ENCODE results near the gene EXOC7. TPM values are rescaled to one million over a fixed set of nuclear protein-coding genes. Genes with fewer than 3 reads are reported as not detected.

Gene EXOC7
- total RNA-seq, 1 experiment from 2014 or later, result 126 TPM

GRCh38 chr17:76080768-76081287, 22.8 kb downstream of the EXOC7 start (continued):
- TF ChIP-seq PREB (CRISPR knock-in tag; IDR thresholded peaks at IDR 0.05; ENCODE audit: borderline replicate concordance) (no peak), FOXJ3 (CRISPR knock-in tag; IDR thresholded peaks at IDR 0.05; ENCODE audit: borderline replicate concordance) (no peak), TEAD4 (CRISPR knock-in tag; IDR thresholded peaks at IDR 0.05) (no peak), CREM (CRISPR knock-in tag; IDR thresholded peaks at IDR 0.05) (peak; percentile 37; the same call in 1 of the 2 replicates), ETV6 (CRISPR knock-in tag; IDR thresholded peaks at IDR 0.05) (no peak; the same call in 1 of the 2 replicates), ZNF416 (CRISPR knock-in tag; IDR thresholded peaks at IDR 0.05) (no peak), ZBTB21 (CRISPR knock-in tag; IDR thresholded peaks at IDR 0.05; ENCODE audit: borderline replicate concordance) (no peak), ELF4 (CRISPR knock-in tag; IDR thresholded peaks at IDR 0.05; ENCODE audit: low read depth) (no peak), ATF6 (CRISPR knock-in tag; IDR thresholded peaks at IDR 0.05) (no peak), ZNF423 (CRISPR knock-in tag; IDR thresholded peaks at IDR 0.05) (no peak), ZNF396 (CRISPR knock-in tag; IDR thresholded peaks at IDR 0.05; ENCODE audit: borderline replicate concordance) (no peak), MYBL2 (CRISPR knock-in tag; IDR thresholded peaks at IDR 0.05) (0 out of 2 replicates have a peak, but pooled peaks have one; percentile 7), PRRX2 (CRISPR knock-in tag; IDR thresholded peaks at IDR 0.05) (no peak), FOXP4 (CRISPR knock-in tag; IDR thresholded peaks at IDR 0.05) (no peak), ZNF671 (CRISPR knock-in tag; IDR thresholded peaks at IDR 0.05) (no peak)
- TF ChIP-seq, protein P1, sequence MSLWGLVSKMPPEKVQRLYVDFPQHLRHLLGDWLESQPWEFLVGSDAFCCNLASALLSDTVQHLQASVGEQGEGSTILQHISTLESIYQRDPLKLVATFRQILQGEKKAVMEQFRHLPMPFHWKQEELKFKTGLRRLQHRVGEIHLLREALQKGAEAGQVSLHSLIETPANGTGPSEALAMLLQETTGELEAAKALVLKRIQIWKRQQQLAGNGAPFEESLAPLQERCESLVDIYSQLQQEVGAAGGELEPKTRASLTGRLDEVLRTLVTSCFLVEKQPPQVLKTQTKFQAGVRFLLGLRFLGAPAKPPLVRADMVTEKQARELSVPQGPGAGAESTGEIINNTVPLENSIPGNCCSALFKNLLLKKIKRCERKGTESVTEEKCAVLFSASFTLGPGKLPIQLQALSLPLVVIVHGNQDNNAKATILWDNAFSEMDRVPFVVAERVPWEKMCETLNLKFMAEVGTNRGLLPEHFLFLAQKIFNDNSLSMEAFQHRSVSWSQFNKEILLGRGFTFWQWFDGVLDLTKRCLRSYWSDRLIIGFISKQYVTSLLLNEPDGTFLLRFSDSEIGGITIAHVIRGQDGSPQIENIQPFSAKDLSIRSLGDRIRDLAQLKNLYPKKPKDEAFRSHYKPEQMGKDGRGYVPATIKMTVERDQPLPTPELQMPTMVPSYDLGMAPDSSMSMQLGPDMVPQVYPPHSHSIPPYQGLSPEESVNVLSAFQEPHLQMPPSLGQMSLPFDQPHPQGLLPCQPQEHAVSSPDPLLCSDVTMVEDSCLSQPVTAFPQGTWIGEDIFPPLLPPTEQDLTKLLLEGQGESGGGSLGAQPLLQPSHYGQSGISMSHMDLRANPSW (CRISPR knock-in tag; conservative IDR thresholded peaks at IDR 0.05; ENCODE audit: low read depth), result no peak
- TF ChIP-seq, protein P2, sequence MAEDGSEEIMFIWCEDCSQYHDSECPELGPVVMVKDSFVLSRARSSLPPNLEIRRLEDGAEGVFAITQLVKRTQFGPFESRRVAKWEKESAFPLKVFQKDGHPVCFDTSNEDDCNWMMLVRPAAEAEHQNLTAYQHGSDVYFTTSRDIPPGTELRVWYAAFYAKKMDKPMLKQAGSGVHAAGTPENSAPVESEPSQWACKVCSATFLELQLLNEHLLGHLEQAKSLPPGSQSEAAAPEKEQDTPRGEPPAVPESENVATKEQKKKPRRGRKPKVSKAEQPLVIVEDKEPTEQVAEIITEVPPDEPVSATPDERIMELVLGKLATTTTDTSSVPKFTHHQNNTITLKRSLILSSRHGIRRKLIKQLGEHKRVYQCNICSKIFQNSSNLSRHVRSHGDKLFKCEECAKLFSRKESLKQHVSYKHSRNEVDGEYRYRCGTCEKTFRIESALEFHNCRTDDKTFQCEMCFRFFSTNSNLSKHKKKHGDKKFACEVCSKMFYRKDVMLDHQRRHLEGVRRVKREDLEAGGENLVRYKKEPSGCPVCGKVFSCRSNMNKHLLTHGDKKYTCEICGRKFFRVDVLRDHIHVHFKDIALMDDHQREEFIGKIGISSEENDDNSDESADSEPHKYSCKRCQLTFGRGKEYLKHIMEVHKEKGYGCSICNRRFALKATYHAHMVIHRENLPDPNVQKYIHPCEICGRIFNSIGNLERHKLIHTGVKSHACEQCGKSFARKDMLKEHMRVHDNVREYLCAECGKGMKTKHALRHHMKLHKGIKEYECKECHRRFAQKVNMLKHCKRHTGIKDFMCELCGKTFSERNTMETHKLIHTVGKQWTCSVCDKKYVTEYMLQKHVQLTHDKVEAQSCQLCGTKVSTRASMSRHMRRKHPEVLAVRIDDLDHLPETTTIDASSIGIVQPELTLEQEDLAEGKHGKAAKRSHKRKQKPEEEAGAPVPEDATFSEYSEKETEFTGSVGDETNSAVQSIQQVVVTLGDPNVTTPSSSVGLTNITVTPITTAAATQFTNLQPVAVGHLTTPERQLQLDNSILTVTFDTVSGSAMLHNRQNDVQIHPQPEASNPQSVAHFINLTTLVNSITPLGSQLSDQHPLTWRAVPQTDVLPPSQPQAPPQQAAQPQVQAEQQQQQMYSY (CRISPR knock-in tag; IDR thresholded peaks at IDR 0.05), result peak; percentile 71

All from WTC11 (cell line).